HL-60 (cell line): Measurements from ENCODE around the gene PPP1R1C.
A peak's percentile ranks its signal among the peaks of the same experiment; 100 is the strongest.

Experiments
- DNase-seq, 2 experiments: peaks; one replicate each; pipeline ENCODE4 v3.0.0-alpha.2; 2010 to 2020; ENCODE audit warnings: low read depth in 1 of 2, low spot score in 1 of 2
- H3K27ac ChIP-seq: fragments of 250-450 bp; sonication (Bioruptor Pico); replicated peaks from 2 replicates; pipeline ENCODE4 v1.5.1; 2020; ENCODE audit warnings: mild to moderate bottlenecking, moderate library complexity
- H3K27me3 ChIP-seq: fragments of 250-450 bp; sonication (Bioruptor Pico); 2 replicates; pipeline ENCODE4 v1.5.1; 2021; ENCODE audit warnings: mild to moderate bottlenecking, moderate library complexity; ENCODE audit not compliant: insufficient read depth, poor library complexity, severe bottlenecking
- H3K4me3 ChIP-seq: replicated peaks from 2 replicates; pipeline ENCODE4 v1.5.1; 2011; ENCODE audit warnings: mild to moderate bottlenecking, control low read depth, low read length; ENCODE audit not compliant: insufficient read depth
- CTCF ChIP-seq: IDR thresholded peaks from one replicate; pipeline ENCODE4 v1.5.1; 2011; ENCODE audit warnings: low read length, control low read depth, inconsistent platforms; ENCODE audit not compliant: insufficient read depth
- GABPA ChIP-seq: IDR thresholded peaks from 2 replicates; pipeline ENCODE4 v1.6.1; 2012; ENCODE audit warnings: low read depth
- POLR2AphosphoS5 ChIP-seq: IDR thresholded peaks from 2 replicates; pipeline ENCODE4 v1.6.1; 2012; ENCODE audit warnings: low read depth
- REST ChIP-seq: IDR thresholded peaks from 2 replicates; pipeline ENCODE4 v1.6.1; 2012; ENCODE audit warnings: low read depth; ENCODE audit not compliant: insufficient replicate concordance
- SPI1 ChIP-seq: IDR thresholded peaks from 2 replicates; pipeline ENCODE4 v1.6.1; 2012; ENCODE audit warnings: low read depth, mild to moderate bottlenecking, borderline replicate concordance

PPP1R1C gene

GRCh38 chr2:181992776-181993175, 7.1 kb downstream of the PPP1R1C start:
- TF ChIP-seq SPI1: no peak
- no peak for TF ChIP-seq POLR2AphosphoS5
- no peak for TF ChIP-seq REST
- TF ChIP-seq CTCF: no peak
- TF ChIP-seq GABPA: no peak
- Histone ChIP-seq H3K27me3 (no peaks in the 10 kb centered on the region), H3K27ac (no peak overlapping the region), H3K4me3 (no peak overlapping the region)
- no peak for DNase-seq

GRCh38 chr2:181995289-181995688, 9.6 kb downstream of the PPP1R1C start:
- Histone ChIP-seq H3K27ac (no peak overlapping the region), H3K4me3 (no peak overlapping the region), H3K27me3 (no peaks in the 10 kb centered on the region)
- DNase-seq: no peak
- no peak for TF ChIP-seq POLR2AphosphoS5
- TF ChIP-seq GABPA: no peak
- no peak for TF ChIP-seq CTCF
- no peak for TF ChIP-seq REST
- no peak for TF ChIP-seq SPI1

GRCh38 chr2:181998041-181998835, 12.6 kb downstream of the PPP1R1C start:
- no peak overlapping the region for H3K4me3 ChIP-seq
- no peak for DNase-seq

More at GRCh38 chr2:181998041-181998835, 12.6 kb downstream of the PPP1R1C start:
- Histone ChIP-seq H3K27me3 (peaks cover 3% of the 10 kb centered on the region), H3K27ac (no peak overlapping the region)
- TF ChIP-seq GABPA (0 out of 2 replicates have a peak, but pooled peaks have one; percentile 18), CTCF (no peak)
